T-helper 2 cell (primary cell): ENCODE results near the gene CBX8.
A peak's percentile ranks its signal among the peaks of the same experiment; 100 is the strongest.

Experiments used
- DNase-seq, 5 experiments: peaks; one replicate each; pipeline versions ENCODE4 v3.0.0 to v3.0.0-alpha.2; 2012 to 2022
- total RNA-seq, 2 donors: gene quantifications; one replicate each; lab custom pipeline; 2026; lab: John Stamatoyannopoulos, UW

The CBX8 gene
- 3.1 to 6.1 reads per million in 2 donors for total RNA-seq

GRCh38 chr17:79796763-79797491 is at the start of gene CBX8:
Gene CBX8 (minus strand): TSS chr17:79797077. CDS start chr17:79796998, 79 bp downstream.
- peak; percentile 97 to 100 (median 99) for DNase-seq

GRCh38 chr17:79845601-79845949 is 48.7 kb upstream of the CBX8 start:
- DNase-seq: no peak

- DNase-seq: peak in 2 of 5 experiments; percentile 37 to 52
These were observed 48.2 kb upstream of the CBX8 start for GRCh38 chr17:79844869-79845600.

- DNase-seq: no peak
These were observed 47.2 kb upstream of the CBX8 start for GRCh38 chr17:79843816-79844800.

GRCh38 chr17:79843474-79843815 is 46.6 kb upstream of the CBX8 start:
- peak in 1 of 5 experiments; percentile 40 for DNase-seq

- DNase-seq: peak in 1 of 5 experiments; percentile 44
These were observed 46.0 kb upstream of the CBX8 start for GRCh38 chr17:79842656-79843473.

- DNase-seq: no peak
These were observed 45.3 kb upstream of the CBX8 start for GRCh38 chr17:79842136-79842655.

GRCh38 chr17:79841369-79842135 is 44.7 kb upstream of the CBX8 start:
- peak in 1 of 5 experiments; percentile 27 for DNase-seq

GRCh38 chr17:79840989-79841286 is 44.1 kb upstream of the CBX8 start:
- peak in 1 of 5 experiments; percentile 23 for DNase-seq

- peak in 1 of 5 experiments; percentile 69 for DNase-seq
These were observed 43.6 kb upstream of the CBX8 start for GRCh38 chr17:79840269-79840988.

GRCh38 chr17:79839356-79840268 is 42.7 kb upstream of the CBX8 start, which contains the start of gene CBX4:
Gene CBX4 (minus strand): TSS chr17:79839440. CDS start chr17:79839251, 189 bp downstream.
- DNase-seq: peak; percentile 74 to 96 (median 85)

GRCh38 chr17:79838522-79839274 is 41.8 kb upstream of the CBX8 start:
- DNase-seq: peak in 4 of 5 experiments; percentile 39 to 74 (median 48)

GRCh38 chr17:79837888-79838521 is 41.1 kb upstream of the CBX8 start:
- DNase-seq: peak in 1 of 5 experiments; percentile 80

GRCh38 chr17:79836972-79837887 is 40.4 kb upstream of the CBX8 start:
- peak in 2 of 5 experiments; percentile 56 to 85 for DNase-seq

GRCh38 chr17:79836510-79836971 is 39.7 kb upstream of the CBX8 start:
- no peak for DNase-seq

- DNase-seq: no peak
These were observed 39.2 kb upstream of the CBX8 start for GRCh38 chr17:79835953-79836509.
